Metanephros (tissue), 1 donor: Measurements from ENCODE around the gene SORCS3. TPM values are rescaled to one million over a fixed set of nuclear protein-coding genes. Genes with fewer than 3 reads are reported as not detected.

Experiments
- total RNA-seq: library from RNA; depleted of rRNA; stranded (reverse); fragments of >200 nt; gene quantifications from one replicate; pipeline ENCODE4 v1.2.3, GENCODE V29; 2014

SORCS3 gene
- 3.4 TPM for total RNA-seq

DNA sequence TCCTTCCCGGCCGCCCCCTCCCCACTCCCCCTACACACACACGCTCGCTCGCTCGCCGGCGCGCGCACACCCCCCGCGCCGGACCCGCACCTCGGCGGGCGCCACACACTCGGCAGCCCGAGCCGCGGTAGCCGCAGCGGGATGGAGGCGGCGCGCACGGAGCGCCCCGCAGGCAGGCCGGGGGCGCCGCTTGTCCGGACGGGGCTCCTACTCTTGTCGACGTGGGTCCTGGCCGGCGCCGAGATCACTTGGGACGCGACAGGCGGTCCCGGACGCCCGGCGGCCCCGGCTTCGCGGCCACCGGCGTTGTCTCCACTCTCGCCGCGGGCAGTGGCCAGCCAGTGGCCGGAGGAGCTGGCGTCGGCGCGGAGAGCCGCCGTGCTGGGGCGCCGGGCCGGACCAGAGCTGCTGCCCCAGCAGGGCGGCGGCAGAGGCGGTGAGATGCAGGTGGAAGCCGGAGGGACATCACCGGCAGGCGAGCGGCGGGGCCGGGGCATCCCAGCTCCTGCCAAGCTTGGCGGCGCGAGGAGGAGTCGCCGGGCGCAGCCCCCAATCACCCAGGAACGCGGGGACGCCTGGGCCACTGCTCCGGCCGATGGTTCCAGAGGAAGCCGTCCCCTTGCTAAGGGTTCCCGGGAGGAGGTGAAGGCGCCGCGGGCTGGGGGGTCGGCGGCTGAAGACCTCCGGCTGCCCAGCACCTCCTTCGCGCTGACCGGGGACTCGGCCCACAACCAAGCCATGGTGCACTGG is at the start of gene SORCS3:
Gene SORCS3 (plus strand): TSS at position 104 of the 750 bp plus-strand sequence.

